Measurements from ENCODE around the gene TGFBR3L. TPM values are rescaled to one million over a fixed set of nuclear protein-coding genes. Genes with fewer than 3 reads are reported as not detected.

The TGFBR3L gene
- total and polyA plus RNA-seq, 2 experiments from 2014 or later: 1.7 to 7.0 TPM

GRCh38 chr19:7865262-7865911, 49.2 kb upstream of the TGFBR3L start:
- no peak overlapping the region for H3K27ac ChIP-seq (ENCODE audit: low read depth)
- H3K9me3 Mint-ChIP-seq: no peaks in the 10 kb centered on the region
- no peak overlapping the region; the same call in 2 of the 3 replicates for H3K4me3 Mint-ChIP-seq
- H3F3A ChIP-seq (replicated peaks; ENCODE audit: low read depth): 0 out of 2 replicates have a peak, but pooled peaks cover 8% of the 10 kb centered on the region
- no peak overlapping the region for H3K27ac Mint-ChIP-seq
- H3K27me3 ChIP-seq (ENCODE audit: insufficient read depth): peaks cover 67% of the 10 kb centered on the region
- no peaks in the 10 kb centered on the region for H3K79me2 ChIP-seq (replicated peaks; ENCODE audit: insufficient read depth)
- no peaks in the 10 kb centered on the region for H3K36me3 ChIP-seq (ENCODE audit: insufficient read depth)
- H3K4me1 Mint-ChIP-seq: peaks cover 21% of the 10 kb centered on the region
- H4K20me1 ChIP-seq (replicated peaks; ENCODE audit: insufficient read depth): no peaks in the 10 kb centered on the region
- H3K4me3 ChIP-seq: no peak overlapping the region
- H3K4me2 ChIP-seq: 0 out of 2 replicates have a peak overlapping the region, but pooled peaks have one; percentile 5
- H3K9me2 ChIP-seq (ENCODE audit: insufficient read depth): no peaks in the 10 kb centered on the region
- peaks cover 32% of the 10 kb centered on the region for H3K4me1 ChIP-seq (ENCODE audit: insufficient read depth)
- DNase-seq (ENCODE audit: low spot score) (peak; percentile 46), ATAC-seq (no peak)
- no peaks in the 10 kb centered on the region for H3K36me3 Mint-ChIP-seq (ENCODE audit: low read depth)
- H3K27me3 Mint-ChIP-seq (ENCODE audit: insufficient read depth, low read depth, poor library complexity): peaks cover 57% of the 10 kb centered on the region
- no peak overlapping the region for H2AFZ ChIP-seq
- TF ChIP-seq, protein P1, sequence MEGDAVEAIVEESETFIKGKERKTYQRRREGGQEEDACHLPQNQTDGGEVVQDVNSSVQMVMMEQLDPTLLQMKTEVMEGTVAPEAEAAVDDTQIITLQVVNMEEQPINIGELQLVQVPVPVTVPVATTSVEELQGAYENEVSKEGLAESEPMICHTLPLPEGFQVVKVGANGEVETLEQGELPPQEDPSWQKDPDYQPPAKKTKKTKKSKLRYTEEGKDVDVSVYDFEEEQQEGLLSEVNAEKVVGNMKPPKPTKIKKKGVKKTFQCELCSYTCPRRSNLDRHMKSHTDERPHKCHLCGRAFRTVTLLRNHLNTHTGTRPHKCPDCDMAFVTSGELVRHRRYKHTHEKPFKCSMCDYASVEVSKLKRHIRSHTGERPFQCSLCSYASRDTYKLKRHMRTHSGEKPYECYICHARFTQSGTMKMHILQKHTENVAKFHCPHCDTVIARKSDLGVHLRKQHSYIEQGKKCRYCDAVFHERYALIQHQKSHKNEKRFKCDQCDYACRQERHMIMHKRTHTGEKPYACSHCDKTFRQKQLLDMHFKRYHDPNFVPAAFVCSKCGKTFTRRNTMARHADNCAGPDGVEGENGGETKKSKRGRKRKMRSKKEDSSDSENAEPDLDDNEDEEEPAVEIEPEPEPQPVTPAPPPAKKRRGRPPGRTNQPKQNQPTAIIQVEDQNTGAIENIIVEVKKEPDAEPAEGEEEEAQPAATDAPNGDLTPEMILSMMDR (conservative IDR thresholded peaks at IDR 0.05; ENCODE audit: low read depth in 2 of 2): 0 out of 4 replicates have a peak, but pooled peaks of 1 of the 2 experiments have one; percentile 10
- TF ChIP-seq ZNF462 (CRISPR knock-in tag; IDR thresholded peaks at IDR 0.05): no peak

All from GM23338 (cell line).